ENCODE measurements around the gene SLC30A4.
A peak's percentile ranks its signal among the peaks of the same experiment; 100 is the strongest.

The SLC30A4 gene

GRCh38 chr15:45431511-45431910 is 91.0 kb downstream of the SLC30A4 start:
- peak in 1 of 42 donors; percentile 24 for DNase-seq

DNA sequence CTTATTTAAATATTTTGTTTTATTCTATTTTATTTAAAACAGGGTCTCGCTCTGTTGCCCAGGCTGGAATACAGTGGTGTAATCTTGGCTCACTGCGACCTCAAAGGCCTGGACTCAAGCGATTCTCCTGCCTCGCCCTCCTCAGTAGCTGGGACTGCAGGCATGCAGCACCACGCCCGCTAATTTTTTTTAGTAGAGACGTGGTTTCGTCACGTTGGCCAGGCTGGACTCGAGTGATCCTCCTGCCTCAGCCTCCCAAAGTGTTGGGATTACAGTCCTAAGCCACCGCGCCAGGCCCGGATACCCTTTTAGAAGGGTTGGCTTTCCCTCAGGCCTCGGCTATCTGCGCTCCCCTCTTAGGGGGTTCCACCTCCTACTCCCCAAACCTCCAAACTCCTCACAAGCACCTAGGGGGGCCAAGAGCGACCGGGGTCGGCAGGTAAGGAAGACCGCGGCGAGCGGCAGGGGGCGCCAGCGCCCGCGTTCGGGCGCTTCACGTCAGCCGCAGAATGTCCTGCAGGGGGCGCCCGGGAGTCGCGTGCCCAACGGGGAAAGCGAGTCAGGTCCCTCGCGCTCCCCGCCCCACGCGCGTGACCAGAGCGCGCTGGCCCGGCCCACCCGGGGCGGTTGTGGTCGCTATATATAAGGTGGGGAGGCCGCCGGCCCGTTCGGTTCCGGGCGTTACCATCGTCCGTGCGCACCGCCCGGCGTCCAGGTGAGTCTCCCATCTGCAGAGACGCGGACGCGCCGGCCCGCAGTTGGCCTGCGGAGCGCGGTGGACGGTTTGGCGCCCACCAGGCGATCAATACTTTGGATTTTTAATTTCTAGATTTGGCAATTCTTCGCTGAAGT is 92.4 kb downstream of the SLC30A4 start:
- intact Hi-C loops (cut with DNase I): loop anchor here (2.0 kb wide), 1 partner anchor 27 kb away; no protein-coding TSS in a partner anchor
- peak in 41 of 42 donors; percentile 13 to 88 (median 68) for DNase-seq

More at GRCh38 chr15:45431511-45431910, 91.0 kb downstream of the SLC30A4 start:
- intact Hi-C loops (cut with DNase I): loop anchor here (2.0 kb wide), 1 partner anchor 25 kb away; no protein-coding TSS in a partner anchor
